Effector CD8-positive, alpha-beta T cell (primary cell): ENCODE results near the gene ADGRE1.

Source experiments
- DNase-seq: peaks from one replicate; lab custom pipeline; 2025; lab: John Stamatoyannopoulos, UW

Gene ADGRE1

DNA sequence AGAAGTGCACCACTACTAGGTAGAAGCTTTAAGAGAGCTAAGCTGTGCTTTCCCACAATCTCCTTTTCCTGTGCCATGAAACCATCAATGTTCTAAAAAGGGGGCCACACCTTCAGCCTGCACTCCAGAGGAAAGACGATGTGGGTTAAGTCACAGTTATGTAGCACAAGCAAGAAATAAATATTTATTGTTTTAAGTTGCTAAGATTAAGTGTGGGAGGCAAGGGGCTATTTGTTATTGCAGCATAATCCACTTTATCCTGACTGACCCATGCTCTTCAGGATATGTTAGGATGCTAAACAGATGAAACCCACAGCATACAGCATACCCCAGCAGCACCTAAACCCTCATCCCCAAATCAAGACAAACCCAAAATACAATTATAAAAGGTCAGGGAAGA lies 69.2 kb downstream of the ADGRE1 start:
- DNase-seq, result no peak

DNA sequence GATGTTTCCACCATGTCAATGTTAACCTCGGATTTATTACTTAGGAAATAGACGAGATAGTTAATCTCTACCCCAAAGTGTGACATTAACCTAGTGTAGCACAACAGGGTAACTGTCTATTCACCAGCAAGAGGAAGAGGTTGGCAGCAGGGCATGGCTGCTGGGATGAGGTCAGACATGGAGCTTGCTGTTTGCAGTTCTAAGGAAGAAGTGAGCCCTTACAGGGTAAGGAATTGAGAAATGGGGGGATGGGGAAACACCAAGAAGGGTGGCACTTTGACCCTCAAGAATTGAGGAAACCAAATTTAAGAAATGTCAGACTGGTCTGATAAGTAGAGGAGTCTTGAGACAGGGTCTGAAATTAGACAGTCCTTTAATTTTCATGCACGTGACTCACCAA lies 71.4 kb downstream of the ADGRE1 start:
- no peak for DNase-seq

DNA sequence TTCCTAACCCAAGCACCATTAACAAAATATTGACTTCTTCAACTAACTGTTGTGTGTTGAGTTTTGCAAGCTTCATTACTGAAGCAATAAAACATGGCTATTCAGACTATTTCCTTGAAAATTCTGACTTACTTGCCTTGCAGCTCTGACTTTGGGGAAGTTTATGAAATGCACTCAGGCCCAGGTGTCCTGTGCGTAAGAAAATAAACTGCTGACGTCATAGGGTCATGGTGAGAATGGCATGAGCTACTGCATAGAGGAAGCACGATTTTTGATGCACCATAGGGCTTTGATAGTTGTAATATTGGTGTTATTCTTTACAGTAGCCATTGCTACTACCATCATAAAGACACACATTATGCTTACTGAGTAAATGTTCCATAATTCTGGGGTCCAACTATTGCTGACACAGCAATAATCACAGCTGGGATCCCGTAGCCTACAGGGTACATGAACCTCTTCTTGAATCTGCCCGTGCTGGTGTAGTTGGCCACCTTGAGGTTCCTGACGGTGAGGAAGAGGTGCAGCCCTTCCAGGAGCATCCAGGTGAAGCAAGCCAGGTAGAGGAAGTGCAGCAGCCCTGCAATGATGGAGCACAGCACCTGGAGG lies 76.0 kb downstream of the ADGRE1 start:
- no peak for DNase-seq

DNA sequence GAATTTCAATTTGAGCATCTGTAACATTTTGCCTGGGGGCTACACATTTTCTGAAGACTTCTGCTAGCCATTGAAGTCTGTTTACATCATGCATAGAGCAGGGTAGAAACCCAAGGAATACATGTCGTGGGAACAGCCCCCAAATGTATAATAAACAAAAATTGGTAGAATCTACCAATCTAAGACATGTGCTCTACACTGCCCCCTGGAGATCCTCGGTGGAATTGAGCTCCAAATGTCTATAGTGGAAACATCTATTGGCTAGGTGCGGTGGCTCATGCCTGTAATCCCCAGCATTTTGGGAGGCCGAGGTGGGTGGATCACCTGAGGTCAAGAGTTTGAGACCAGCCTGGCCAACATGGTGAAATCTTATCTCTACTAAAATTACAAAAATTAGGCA lies 76.6 kb downstream of the ADGRE1 start:
- peak; percentile 2 for DNase-seq

DNA sequence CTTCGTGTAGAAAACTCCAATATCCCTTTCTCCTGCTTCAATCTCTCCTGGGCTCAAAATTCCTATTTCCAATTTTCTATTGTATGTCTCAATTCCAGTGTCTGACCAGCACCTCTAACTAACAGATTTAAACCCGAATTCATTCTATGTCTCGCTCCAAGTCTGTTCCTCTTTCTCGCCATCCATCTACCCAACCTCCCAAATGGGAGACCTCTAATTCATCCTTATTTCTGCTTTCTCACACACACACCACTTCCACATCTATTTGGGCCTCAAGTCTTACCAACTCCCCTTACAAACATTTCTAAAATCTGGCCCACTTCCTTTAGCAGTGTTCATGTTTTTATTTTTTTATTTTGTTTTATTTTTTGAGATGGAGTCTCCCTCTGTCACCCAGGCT lies 80.6 kb downstream of the ADGRE1 start:
- DNase-seq, result no peak

DNA sequence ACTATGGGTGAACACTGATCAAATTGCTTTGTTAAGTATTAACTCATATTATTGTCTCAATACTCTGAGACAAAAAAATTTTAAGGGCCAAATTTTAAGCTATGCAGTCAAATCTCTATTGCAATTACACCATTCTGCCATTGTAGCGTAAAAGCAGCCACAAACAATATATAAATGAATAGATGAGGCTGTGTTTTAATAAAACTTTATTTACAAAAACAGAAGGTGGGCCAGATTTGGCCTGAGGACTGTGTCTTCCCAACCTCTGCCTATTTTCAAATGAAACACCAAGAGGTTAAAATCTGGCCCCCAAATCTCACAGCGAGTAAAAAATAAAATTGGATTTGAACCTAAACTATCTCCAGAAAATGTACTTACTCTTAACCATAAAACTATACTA lies 82.1 kb downstream of the ADGRE1 start:
- no peak for DNase-seq

DNA sequence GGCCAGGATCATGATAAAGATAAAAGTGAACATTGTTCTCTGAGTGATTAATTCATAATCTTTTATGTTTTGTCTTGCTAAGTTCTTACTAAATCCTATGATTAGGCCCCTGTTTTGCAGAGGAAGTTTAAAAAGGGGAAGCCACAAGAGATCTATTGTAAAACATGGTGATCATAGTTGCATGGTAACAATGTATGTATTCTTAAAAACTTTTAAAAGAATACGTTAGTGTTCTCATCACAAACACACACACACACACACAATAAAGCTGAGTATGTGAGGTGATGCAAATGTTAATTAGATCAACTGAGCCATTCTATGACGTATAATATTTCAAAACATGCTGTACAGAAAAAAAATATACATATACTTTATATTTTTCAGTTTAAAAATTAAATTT lies 82.6 kb downstream of the ADGRE1 start:
- no peak for DNase-seq

DNA sequence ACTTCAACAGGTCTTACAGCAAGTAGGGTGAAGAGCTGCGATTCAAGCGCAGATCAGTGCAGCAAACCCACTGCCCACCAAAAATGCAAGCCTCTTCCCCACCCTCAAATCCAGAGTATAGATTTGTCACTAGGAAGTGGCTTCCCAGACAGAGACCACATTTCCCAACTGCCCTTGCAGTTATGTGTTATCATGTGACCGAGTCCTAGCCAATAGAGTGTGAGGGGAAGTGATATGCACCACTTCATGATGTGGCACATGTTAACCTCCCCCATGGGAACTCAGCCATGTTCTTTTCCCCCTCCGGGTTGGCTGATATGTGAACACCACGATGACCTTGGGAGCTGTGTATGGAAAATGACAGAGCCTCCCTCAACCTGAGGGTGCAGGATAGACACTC lies 83.1 kb downstream of the ADGRE1 start:
- no peak for DNase-seq

DNA sequence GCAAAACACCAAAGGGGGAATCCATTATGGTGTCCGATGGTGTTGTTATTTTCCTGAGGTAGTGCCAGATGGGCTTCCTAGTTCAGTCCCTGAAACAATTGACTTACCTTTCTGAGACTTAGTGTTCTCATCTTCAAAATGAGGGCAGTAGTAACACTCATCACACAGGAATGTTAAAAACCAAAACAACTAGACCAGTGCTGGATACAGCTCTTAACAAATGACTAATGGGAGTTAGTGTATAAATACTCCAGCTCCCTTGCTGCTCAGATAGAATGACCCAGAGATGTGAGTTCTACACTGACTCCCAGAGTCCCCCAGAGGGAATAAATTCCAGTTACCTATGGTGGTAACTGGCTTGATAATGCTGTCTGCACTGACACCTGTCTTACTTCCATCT lies 84.0 kb downstream of the ADGRE1 start:
- no peak for DNase-seq

DNA sequence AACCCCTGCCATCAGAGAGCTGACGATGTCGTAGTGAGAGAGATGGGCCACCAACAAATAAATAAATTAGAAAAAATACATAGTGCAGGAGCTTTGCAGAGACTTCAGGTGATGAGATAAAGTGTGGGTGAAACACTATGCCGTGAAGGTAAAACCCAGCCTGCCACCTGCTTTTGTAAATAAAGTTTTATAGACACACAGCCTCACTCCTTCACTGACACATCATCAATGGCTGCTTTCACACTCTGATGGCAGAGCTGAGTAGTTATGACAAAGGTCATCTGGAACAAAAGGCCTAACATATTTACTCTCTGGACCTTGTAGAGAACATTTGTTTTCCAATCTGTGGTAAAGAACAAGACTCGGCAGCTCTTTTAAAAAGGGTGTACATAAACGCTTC lies 88.8 kb downstream of the ADGRE1 start:
- no peak for DNase-seq

DNA sequence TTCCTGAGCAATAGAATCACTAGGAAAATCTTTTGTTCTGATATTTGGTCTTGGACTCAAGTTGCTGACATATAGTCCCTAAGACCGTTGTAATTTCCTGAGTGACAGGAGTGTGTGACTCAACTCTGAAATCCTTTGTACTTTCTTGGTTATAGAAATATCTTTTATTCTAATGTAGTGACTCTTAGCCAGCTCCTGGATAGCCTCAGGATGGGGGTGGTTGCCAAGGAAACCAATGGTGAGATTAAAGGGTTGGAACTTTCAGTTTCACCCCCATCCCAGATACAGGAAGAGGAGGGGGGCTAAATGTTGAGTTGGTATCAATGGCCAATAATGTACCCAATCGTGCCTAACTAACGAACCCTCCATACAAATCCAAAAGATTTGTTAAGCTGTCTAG lies 92.0 kb downstream of the ADGRE1 start:
- DNase-seq, result no peak

DNA sequence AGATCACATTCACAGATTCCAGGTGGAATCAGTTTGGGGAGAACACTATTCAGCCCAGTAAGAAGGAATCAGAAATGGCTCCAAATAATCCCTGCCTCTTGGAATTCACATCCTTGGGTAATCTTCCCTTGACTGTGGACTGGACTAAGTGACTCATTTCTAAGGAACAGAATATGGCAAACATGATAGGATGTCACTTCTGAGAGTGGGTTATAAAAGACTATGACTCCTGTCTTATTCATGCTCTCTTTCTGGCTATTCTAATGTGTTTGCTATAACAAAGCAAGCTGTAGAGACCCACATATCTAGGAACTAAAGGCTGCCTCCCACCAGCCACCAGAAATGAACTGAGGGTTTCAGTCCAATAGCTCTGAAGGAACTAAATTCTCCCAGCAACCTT lies 96.1 kb downstream of the ADGRE1 start:
- no peak for DNase-seq

DNA sequence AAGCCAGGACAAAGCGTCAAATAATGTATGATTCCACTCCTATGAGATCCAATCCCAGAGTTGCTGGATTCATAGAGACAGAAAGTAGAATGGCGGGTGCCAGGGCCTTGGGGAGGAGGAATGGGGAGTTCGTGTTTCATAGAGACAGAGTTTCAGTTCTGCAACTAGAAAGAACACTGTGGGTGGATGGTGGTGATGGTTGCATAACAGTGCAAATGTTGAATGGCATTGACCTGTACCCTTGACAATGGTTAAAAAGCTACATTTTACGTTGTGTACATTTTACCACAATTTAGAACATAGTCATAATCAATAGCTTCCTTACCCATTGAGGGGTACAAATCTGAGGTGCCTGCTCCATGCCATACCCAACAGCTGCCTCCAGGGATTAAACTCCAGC lies 100.5 kb downstream of the ADGRE1 start:
- DNase-seq, result no peak

DNA sequence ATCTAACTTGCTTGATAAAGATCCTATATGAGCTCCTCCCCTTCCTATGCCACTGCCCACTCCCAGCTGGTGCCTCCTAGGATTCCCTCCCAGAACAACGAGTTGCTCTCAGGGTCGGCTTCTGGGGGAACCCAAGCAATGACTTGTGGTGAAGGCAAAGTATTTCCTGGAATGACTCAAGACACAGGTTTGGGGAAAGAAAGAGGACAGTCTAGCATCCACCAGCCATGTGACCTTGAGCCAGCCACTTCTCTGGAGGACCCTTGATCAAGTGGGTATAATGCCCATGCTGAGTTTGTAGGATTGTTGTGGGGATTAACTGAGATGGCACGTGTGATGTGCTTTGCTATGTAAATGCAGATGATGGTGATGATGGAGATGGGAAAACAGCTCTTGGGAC lies 100.9 kb downstream of the ADGRE1 start:
- no peak for DNase-seq
